Lower leg skin (tissue), 4 donors: ENCODE results near the gene KRR1. TPM values are rescaled to one million over a fixed set of nuclear protein-coding genes. Genes with fewer than 3 reads are reported as not detected.
"Not testable (repeated sequence)": the region's sequence is repeated elsewhere in the genome, so short reads cannot be mapped to it uniquely, and the experiment has no call there.

Source experiments
- DNase-seq, 2 donors: peaks; one replicate each; pipeline ENCODE4 v3.0.0-alpha.2; 2019; ENCODE audit warnings: low spot score in 2 of 2
- H3K4me3 ChIP-seq: fragments of 200-600 bp; sonication (generic); 2 replicates; pipeline ENCODE4 v1.5.1; 2017; ENCODE audit warnings: mild to moderate bottlenecking, low read depth; ENCODE audit not compliant: poor library complexity, severe bottlenecking
- POLR2A ChIP-seq, 2 donors: fragments of 450-650 bp; IDR thresholded peaks; one replicate each; pipeline ENCODE4 v1.6.1; 2016 to 2017; ENCODE audit warnings: antibody characterized with exemption in 2 of 2, mild to moderate bottlenecking in 1 of 2, moderate library complexity in 1 of 2
- WGBS, 2 donors: methylation state at CpG; one replicate each; pipeline ENCODE4 v1.1.5; 2018; 5-methylcytosine and 5-hydroxymethylcytosine counted together
- intact Hi-C: fragments of 100-400 bp; cut with DNase I; formaldehyde crosslinking; loops from one replicate; pipeline ENCODE4 v1.15.0; 2023; ENCODE audit warnings: low total_unique reads
- total RNA-seq, 4 donors: library from RNA; depleted of rRNA; stranded (reverse); fragments of >200 nt; gene quantifications; one replicate each; pipeline ENCODE4 v1.1.0, GENCODE V29; 2016
- TF ChIP-seq, protein P1 (sequence below), 3 donors: fragments of 450-650 bp; IDR thresholded peaks; one replicate each; pipeline ENCODE4 v1.5.1; 2016; ENCODE audit warnings: antibody characterized with exemption in 3 of 3, mild to moderate bottlenecking in 3 of 3, moderate library complexity in 2 of 3

The KRR1 gene
- total RNA-seq, 4 donors from 2014 or later: 21.3 to 52.3 (median 32.0) TPM

GRCh38 chr12:75474116-75474515 is 37.3 kb downstream of the KRR1 start:
- intact Hi-C loops: no loop called here
- H3K4me3 ChIP-seq: no peak overlapping the region
- WGBS, 2 donors: 44 to 50% methylated on average over 2 of the region's 2 CpGs
- DNase-seq: no peak
- TF ChIP-seq, protein P1, sequence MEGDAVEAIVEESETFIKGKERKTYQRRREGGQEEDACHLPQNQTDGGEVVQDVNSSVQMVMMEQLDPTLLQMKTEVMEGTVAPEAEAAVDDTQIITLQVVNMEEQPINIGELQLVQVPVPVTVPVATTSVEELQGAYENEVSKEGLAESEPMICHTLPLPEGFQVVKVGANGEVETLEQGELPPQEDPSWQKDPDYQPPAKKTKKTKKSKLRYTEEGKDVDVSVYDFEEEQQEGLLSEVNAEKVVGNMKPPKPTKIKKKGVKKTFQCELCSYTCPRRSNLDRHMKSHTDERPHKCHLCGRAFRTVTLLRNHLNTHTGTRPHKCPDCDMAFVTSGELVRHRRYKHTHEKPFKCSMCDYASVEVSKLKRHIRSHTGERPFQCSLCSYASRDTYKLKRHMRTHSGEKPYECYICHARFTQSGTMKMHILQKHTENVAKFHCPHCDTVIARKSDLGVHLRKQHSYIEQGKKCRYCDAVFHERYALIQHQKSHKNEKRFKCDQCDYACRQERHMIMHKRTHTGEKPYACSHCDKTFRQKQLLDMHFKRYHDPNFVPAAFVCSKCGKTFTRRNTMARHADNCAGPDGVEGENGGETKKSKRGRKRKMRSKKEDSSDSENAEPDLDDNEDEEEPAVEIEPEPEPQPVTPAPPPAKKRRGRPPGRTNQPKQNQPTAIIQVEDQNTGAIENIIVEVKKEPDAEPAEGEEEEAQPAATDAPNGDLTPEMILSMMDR (IDR thresholded peaks at IDR 0.05): no peak
- no peak for TF ChIP-seq POLR2A (IDR thresholded peaks at IDR 0.05)

DNA sequence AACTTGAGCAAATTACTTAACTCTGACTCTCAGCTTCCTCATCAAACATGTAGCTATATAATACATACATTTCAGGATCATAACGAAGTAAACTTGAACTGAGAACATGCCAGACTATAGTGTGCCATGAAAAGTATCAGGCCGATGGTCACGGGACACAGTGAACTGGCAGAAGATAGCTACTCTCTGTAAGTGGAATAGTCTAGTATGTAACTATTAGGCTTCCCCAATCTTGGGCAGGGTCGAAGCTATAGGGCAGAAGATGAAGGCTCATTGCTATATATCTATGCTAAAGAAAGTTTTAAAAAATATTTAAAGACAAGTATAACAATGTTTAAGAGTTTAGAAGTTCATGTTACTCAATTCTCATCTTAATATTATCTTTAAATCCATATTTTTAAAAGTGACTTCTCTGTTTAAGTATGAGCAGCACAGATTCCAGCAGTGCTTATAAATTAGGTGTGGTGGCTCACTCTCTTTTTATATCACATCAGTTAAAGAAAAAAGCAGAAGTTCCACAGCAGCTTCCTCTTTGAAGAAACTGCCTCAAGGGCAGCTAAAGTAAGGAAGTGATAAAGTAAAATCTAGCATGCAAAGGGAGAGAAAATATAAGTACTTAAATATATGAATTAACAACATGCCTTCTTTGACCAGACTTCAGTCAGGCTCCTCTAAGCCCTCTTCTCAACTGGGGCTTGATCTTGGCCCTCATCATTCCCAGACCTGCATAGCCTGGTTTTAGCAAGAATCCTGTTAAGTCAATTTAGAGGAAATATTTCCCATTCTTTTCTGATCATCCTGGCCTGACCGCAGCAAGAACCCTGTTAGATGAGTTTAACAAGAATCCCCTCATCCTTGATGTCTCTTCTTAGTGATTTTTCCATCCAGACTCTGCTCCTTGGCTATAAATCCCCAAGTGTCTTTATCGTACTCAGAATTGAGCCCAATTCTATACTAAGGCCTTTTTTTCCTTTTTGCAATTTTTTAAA is 39.2 kb downstream of the KRR1 start:
- WGBS, 2 donors: 58 to 71% methylated on average over 6 of the region's 6 CpGs
- no peak for DNase-seq
- intact Hi-C loops: no loop called here
- H3K4me3 ChIP-seq: no peak overlapping the region
- TF ChIP-seq, protein P1 (IDR thresholded peaks at IDR 0.05): no peak
- TF ChIP-seq POLR2A (IDR thresholded peaks at IDR 0.05): no peak

DNA sequence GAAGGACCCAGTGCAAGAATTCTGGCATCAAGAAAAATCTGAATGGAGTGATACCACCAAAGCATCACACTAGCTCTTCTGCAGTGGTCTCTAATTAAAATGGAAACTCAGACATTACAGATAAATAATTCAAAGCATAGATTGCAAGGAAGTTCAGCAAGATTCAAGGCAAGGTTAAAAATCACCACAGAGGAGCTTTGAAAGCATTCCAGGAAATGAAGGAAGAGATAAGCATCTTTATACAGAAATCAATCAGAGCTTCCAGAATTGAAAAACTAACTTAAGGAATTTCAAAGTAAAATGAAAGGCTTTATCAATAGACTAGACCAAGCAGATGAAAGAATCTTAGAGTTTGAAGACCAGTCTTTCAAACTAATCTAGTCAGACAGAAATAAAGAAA is 51.2 kb downstream of the KRR1 start:
- no peak overlapping the region for H3K4me3 ChIP-seq
- no peak for DNase-seq
- TF ChIP-seq, protein P1 (IDR thresholded peaks at IDR 0.05): no peak
- no peak for TF ChIP-seq POLR2A (IDR thresholded peaks at IDR 0.05)
- intact Hi-C loops: no loop called here

GRCh38 chr12:75459755-75460154 is 51.7 kb downstream of the KRR1 start:
- WGBS, 2 donors: 57 to 67% methylated on average over 3 of the region's 3 CpGs
- intact Hi-C loops: no loop called here
- no peak for TF ChIP-seq POLR2A (IDR thresholded peaks at IDR 0.05)
- TF ChIP-seq, protein P1 (IDR thresholded peaks at IDR 0.05): no peak
- no peak for DNase-seq
- H3K4me3 ChIP-seq: no peak overlapping the region

DNA sequence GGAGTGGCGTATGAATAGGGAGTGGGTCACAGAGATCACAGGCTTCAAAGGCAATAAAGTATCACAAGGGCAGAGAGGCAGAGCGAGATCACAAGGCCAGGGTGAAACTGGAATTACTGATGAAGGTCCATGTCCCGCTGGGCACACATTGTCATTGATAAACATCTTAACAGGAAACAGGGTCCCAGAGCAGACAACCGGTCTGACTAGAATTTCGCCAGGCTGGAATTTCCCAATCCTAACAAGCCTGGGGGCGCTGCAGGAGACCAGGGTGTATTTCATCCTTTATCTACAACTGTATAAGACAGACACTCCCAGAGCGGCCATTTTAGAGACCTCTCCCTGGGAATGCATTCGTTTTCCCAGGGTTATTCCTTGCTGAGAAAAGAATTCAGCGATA is 53.5 kb downstream of the KRR1 start:
- H3K4me3 ChIP-seq, intact Hi-C loops: not testable (repeated sequence)
- 62 to 75% methylated on average over 9 of the region's 9 CpGs for WGBS, 2 donors

DNA sequence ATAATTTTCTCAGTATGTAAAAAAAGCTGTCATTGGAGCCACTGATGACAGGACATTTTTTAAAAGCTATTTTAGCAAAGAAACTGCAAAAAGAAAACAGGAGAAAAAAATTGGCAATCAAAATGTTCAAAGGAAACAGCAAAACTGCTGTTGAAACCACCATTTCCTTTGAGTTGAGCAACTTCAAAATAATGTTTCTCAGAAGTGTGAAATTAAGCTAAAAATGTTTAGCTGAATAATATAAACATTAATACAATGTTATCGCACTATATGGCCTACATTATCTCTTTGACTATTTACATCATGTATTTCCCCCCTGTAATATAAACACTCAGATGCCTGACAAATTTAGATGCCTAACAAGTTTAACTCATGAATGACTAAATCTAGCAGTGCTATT is 54.2 kb downstream of the KRR1 start:
- DNase-seq: no peak
- H3K4me3 ChIP-seq: no peak overlapping the region
- TF ChIP-seq, protein P1 (IDR thresholded peaks at IDR 0.05): no peak
- TF ChIP-seq POLR2A (IDR thresholded peaks at IDR 0.05): no peak
- WGBS, 2 donors: 61 to 81% methylated on average over 1 of the region's 1 CpG
- intact Hi-C loops: no loop called here

More for the DNA sequence above, 53.5 kb downstream of the KRR1 start:
- DNase-seq: not testable (repeated sequence)
